Activated CD4-positive, alpha-beta T cell treated with anti-CD3 and anti-CD28 coated beads for 4 hours (primary cell): Measurements from ENCODE around the gene SCAPER.
"Not testable (repeated sequence)": the region's sequence is repeated elsewhere in the genome, so short reads cannot be mapped to it uniquely, and the experiment has no call there.

Experiments used
- DNase-seq, 2 donors: peaks; one replicate each; pipeline ENCODE4 v3.0.0-alpha.2; 2020

Gene SCAPER

DNA sequence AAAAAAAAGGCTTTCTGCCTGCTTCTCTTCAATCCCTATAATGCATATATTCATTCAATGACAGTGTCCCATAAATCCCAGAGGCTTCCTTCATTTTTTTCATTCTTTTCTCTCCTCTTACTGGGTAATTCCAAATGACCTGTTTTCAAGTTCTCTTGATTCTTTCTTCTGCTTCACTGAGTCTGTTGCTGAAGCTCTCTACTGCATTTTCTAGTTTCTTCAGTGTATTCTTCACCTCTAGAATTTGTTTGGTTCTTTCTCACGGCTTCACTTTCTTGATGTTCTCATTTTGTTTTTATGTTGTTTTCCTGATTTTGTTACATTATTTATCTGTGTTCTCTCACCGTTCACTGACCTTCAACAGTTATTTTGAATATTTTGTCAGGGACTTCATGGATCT is 141.6 kb downstream of the SCAPER start:
- no peak for DNase-seq

DNA sequence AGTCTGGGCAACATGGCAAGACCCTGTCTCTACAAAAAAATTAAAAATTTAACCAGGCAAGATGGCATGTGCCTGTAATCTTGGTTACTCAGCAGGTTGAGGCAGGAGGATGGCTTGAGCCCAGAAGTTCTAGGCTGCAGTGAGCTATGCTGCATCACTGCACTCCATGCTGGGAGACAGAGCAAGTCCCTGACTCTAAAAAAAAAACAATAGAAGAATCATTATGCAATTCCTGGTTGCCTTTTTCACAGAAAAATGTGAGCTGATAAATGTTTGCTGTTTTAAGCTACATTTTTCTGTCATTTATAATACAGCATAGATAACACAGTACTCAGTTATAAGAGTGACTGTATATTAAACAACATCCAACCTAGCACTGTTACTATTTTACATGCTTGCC is 148.8 kb downstream of the SCAPER start:
- no peak for DNase-seq

GRCh38 chr15:76753771-76754170 is 151.4 kb downstream of the SCAPER start:
- DNase-seq = no peak

GRCh38 chr15:76753131-76753530 is 152.0 kb downstream of the SCAPER start:
- no peak for DNase-seq

GRCh38 chr15:76752549-76752948 is 152.6 kb downstream of the SCAPER start:
- no peak for DNase-seq

DNA sequence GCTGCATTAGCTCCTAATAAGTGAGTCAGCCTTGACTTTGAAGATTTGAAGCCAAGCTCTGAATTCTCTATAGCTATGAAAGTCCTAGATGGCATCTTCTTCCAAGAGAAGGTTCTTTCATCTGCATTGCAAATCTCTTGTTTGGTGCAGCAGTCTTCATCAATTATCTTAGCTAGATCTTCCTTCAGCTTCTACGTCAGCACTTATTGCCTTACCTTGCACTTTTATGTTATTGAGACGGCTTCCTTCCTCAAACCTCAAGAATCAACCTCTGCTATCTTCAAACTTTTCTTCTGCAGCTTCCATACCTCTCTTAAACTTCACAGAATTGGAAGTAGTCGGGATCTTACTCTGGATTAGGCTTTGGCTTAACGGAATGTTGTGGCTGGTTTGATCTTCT is 167.6 kb downstream of the SCAPER start:
- no peak for DNase-seq

GRCh38 chr15:76732321-76732720 is 172.8 kb downstream of the SCAPER start:
- not testable (repeated sequence) for DNase-seq

DNA sequence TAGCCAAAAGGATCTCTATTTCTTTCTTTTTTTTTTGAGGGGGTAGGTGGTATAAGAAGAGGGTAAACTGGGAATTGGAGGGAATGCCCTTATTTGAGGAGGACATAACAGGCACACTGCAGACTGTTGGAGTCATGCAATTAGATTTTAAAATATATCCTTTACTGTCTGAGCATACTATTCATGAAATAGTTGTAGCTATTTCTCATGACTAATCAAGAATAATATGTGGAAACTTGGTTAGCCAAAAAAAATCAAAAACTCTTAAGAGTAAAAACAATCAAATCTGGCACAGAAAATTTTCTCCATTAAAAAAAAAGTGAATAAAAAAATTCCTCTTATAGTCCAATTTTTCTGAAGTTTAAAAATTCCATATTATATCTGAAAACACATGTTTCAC is 174.9 kb downstream of the SCAPER start:
- DNase-seq = no peak

- DNase-seq = no peak
Observed at GRCh38 chr15:76718863-76719262, 186.3 kb downstream of the SCAPER start.

GRCh38 chr15:76714950-76715349 is 190.2 kb downstream of the SCAPER start:
- DNase-seq = no peak

GRCh38 chr15:76711351-76711827 is 193.8 kb downstream of the SCAPER start:
- DNase-seq = no peak

DNA sequence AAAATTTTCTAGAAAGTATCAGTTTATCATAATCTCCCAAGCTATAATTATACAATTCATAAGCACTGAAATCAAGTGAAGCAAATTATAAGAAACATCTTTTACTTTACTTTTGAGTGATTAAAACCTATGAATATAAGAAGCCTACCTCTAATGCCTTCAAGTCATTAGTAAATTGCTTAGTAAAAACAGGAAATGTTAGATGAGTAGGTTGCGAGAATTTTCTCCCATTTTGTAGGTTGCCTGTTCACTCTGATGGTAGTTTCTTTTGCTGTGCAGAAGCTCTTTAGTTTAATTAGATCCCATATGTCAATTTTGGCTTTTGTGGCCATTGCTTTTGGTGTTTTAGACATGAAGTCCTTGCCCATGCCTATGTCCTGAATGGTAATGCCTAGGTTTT is 201.1 kb downstream of the SCAPER start:
- not testable (repeated sequence) for DNase-seq

DNA sequence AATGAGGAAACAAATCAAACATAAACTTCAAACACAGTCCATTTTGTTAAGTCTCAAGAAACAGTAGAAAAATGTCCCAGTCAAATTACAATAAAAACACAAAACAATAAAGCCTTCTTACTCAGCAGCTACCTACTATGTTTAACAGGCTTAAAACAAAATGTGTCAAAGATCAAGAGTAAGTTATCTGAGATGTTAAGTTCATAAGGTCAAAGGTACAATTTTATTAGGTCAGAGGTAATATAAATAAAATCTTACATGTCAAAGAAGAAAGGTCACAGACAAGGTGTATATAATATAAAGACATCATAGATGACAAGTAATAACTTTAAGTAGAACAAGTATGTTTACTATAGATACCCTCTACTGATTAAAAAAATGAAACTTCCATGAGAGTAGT is 208.3 kb downstream of the SCAPER start:
- no peak for DNase-seq

DNA sequence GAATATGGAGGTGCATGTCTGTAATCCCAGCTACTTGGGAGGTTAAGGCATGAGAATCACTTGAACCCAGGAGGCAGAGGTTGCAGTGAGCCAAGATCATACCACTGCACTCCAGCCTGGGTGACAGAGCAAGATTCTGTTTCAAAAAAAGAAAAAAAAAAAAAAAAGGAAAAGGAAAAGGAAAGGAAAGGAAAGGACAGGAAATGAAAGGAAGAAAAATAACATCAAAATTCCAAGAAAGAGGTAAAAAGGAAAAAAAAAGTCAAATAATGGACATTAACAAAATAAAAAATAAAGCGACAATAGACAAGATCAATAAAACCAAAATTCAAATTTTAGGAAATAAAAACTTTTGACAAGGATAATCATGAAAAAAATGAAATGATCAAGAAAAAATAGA is 212.6 kb downstream of the SCAPER start:
- DNase-seq = not testable (repeated sequence)

DNA sequence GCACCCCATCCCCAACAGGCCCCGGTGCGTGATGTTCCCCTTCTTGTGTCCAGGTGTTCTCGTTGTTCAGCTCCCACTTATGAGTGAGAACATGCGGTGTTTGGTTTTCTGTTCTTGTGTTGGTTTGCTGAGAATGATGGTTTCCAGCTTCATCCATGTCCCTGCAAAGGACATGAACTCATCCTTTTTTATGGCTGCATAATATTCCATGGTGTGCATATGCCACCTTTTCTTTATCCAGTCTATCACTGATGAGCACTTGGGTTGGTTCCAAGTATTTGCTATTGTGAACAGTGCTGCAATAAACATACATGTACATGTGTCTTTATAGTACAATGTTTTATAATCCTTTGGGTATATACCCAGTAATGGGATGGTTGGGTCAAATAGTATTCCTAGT is 217.5 kb downstream of the SCAPER start:
- DNase-seq = not testable (repeated sequence)

GRCh38 chr15:76684002-76684401 is 221.1 kb downstream of the SCAPER start:
- no peak for DNase-seq

DNA sequence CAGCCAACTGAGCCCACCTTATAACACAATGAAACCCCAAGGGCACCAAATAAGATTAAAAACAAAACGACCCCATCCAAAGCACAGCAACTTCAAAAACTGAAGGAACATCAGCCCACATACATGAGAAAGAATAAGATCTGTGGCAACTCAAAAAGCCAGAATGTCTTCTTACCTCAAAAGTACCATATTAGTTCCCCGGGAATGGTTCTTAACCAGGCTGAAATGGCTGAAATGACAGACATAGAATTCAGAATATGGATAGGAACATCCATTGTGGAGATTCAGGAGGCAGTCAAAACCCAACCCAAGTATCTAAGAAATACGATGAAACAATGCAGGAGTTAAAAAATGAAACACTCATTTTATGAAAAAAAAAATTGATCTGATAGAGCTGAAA is 222.3 kb downstream of the SCAPER start:
- DNase-seq = no peak

- no peak for DNase-seq
Observed at GRCh38 chr15:76682259-76682658, 222.9 kb downstream of the SCAPER start.

DNA sequence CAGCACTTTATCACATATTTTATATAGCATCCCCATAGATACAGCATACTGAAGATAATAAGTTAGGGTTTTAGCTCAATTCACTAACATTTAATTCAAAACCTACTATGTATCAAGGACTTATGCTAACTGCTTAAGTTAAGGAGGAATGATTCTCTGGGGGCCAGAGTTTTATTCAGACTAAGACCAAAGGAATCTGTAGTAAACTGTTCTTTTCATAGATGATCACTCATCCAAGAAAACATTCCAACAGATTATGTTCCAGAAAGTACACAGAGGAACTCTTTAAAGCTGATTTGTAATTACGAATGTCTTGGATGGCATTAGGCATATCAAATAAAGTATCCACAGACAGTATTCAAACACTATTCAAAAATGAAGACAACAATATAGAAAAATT is 226.4 kb downstream of the SCAPER start:
- DNase-seq = no peak

- DNase-seq = no peak
Observed at GRCh38 chr15:76674883-76675282, 230.3 kb downstream of the SCAPER start.

DNA sequence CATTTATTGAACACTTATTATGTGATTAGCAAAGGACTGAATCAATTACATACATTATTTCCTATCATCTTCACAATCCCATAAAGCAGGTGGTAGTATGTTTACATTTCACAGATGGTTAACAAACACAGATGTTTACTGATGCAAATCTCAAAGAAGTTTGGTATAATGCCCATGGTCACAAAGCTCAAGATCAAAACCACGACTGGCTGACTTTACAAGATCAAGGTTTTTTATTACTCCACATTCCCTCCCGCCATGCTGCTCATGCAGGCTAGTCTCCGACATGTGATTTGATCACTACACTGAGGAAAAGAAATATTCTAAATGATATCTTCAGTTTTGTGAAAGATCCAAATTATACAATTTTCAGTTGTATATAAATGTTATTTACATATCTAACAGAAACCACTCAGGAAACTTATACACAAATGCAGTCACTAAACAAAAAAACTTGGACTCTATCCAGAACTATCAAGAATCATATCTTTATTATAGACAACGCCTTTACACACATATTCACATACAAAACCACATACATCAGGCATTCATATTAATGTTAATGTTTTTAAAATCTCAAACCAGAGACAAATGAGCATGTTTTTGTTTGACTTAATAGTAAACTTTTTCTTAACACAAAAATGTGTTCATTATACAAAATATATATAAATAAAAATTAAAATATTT is 235.5 kb downstream of the SCAPER start:
- no peak for DNase-seq

DNA sequence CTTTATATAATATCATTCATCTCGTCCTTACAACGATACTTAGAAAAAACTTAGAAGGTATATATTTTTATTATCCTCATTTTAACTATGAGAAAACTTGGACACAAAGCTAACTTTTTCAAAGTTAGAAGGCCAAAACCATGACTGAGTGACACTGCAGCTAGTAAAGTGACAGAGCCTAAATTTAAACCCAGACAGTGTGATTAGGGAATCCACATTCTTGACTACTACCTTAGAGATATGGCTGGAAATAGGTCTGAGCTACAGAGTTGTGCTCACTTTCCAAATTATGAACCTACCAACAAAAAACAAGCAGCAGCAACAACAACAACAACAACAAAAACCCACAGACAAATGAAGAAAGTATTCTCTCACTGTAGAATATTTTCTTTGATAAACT is 236.2 kb downstream of the SCAPER start:
- no peak for DNase-seq

GRCh38 chr15:76667943-76668715 is 237.0 kb downstream of the SCAPER start:
- DNase-seq = no peak

- no peak for DNase-seq
Observed at GRCh38 chr15:76664895-76665294, 240.2 kb downstream of the SCAPER start.

GRCh38 chr15:76664411-76664810 is 240.7 kb downstream of the SCAPER start:
- no peak for DNase-seq
